ENCODE data around the gene P2RY11.

Gene P2RY11

GRCh38 chr19:10113964-10114650 is 2.6 kb downstream of the P2RY11 start:
- DNase-seq (ENCODE audit: low spot score) = no peak

GRCh38 chr19:10114651-10115391 is 3.3 kb downstream of the P2RY11 start:
- no peak for DNase-seq (ENCODE audit: low spot score)

GRCh38 chr19:10115392-10116084 is 4.0 kb downstream of the P2RY11 start:
- DNase-seq (ENCODE audit: low spot score) = no peak

GRCh38 chr19:10116085-10116865 is 4.8 kb downstream of the P2RY11 start:
- DNase-seq (ENCODE audit: low spot score) = no peak

GRCh38 chr19:10116866-10117616 is 5.5 kb downstream of the P2RY11 start:
- DNase-seq (ENCODE audit: low spot score) = no peak

- no peak for DNase-seq (ENCODE audit: low spot score)
Measured at GRCh38 chr19:10118960-10119359, 7.5 kb downstream of the P2RY11 start.

GRCh38 chr19:10120538-10121189 is 9.2 kb downstream of the P2RY11 start:
- no peak for DNase-seq (ENCODE audit: low spot score)

GRCh38 chr19:10122045-10122444 is 10.6 kb downstream of the P2RY11 start:
- DNase-seq (ENCODE audit: low spot score) = no peak

- DNase-seq (ENCODE audit: low spot score) = no peak
Measured at GRCh38 chr19:10124429-10124828, 12.9 kb downstream of the P2RY11 start.

GRCh38 chr19:10126213-10126639 is 14.7 kb downstream of the P2RY11 start:
- no peak for DNase-seq (ENCODE audit: low spot score)

GRCh38 chr19:10132905-10133304 is 21.4 kb downstream of the P2RY11 start:
- DNase-seq (ENCODE audit: low spot score) = no peak

GRCh38 chr19:10133596-10133995 is 22.1 kb downstream of the P2RY11 start:
- no peak for DNase-seq (ENCODE audit: low spot score)

GRCh38 chr19:10134040-10134439 is 22.5 kb downstream of the P2RY11 start:
- DNase-seq (ENCODE audit: low spot score) = no peak

GRCh38 chr19:10135551-10136334 is 24.2 kb downstream of the P2RY11 start:
- DNase-seq (ENCODE audit: low spot score) = no peak

- DNase-seq (ENCODE audit: low spot score) = no peak
Measured at GRCh38 chr19:10136936-10137335, 25.4 kb downstream of the P2RY11 start.

GRCh38 chr19:10137751-10138682 is 26.5 kb downstream of the P2RY11 start:
- no peak for DNase-seq (ENCODE audit: low spot score)

- DNase-seq (ENCODE audit: low spot score) = no peak
Measured at GRCh38 chr19:10138879-10139795, 27.6 kb downstream of the P2RY11 start.

GRCh38 chr19:10139952-10140351 is 28.5 kb downstream of the P2RY11 start:
- DNase-seq (ENCODE audit: low spot score) = no peak
